ENCODE results near the gene OPCML. TPM values are rescaled to one million over a fixed set of nuclear protein-coding genes. Genes with fewer than 3 reads are reported as not detected.

OPCML gene
- total and polyA plus RNA-seq, 4 donors: under 0.01 to 0.01 TPM; not detected in 2

- no peak for TF ChIP-seq RAD21 (IDR thresholded peaks at IDR 0.05)
- no peak for TF ChIP-seq JUND (IDR thresholded peaks at IDR 0.05)
- TF ChIP-seq RXRA (IDR thresholded peaks at IDR 0.05): no peak
- TF ChIP-seq YY1 (IDR thresholded peaks at IDR 0.05): no peak
- no peak for TF ChIP-seq FOXA2 (IDR thresholded peaks at IDR 0.05)
Measured at GRCh38 chr11:132447761-132448160, 1084.5 kb downstream of the OPCML start (continued).

GRCh38 chr11:132445859-132446291 is 1086.4 kb downstream of the OPCML start:
- Histone ChIP-seq H3K27me3 (ENCODE audit: control insufficient read depth in 4 of 4, insufficient read depth in 4 of 4, low read length in 3 of 4) (no peaks in the 10 kb centered on the region), H3K9ac (ENCODE audit: low read depth in 1 of 2, low read length in 2 of 2) (no peak overlapping the region), H3K9me3 (ENCODE audit: control insufficient read depth in 4 of 4, low read length in 3 of 4) (no peaks in the 10 kb centered on the region), H3K36me3 (ENCODE audit: control insufficient read depth in 4 of 4, insufficient read depth in 3 of 4, low read depth in 1 of 4, low read length in 3 of 4) (no peaks in the 10 kb centered on the region), H3K4me3 (ENCODE audit: low read depth in 1 of 3, low read length in 3 of 3) (no peak overlapping the region), H3K27ac (ENCODE audit: low read depth in 1 of 2, low read length in 2 of 2) (no peak overlapping the region), H3K4me1 (ENCODE audit: control insufficient read depth in 4 of 4, insufficient read depth in 4 of 4, low read length in 3 of 4) (no peaks in the 10 kb centered on the region)
- DNase-seq (ENCODE audit: low spot score): no peak
- 58% methylated on average over 1 of the region's 1 CpG for WGBS
- TF ChIP-seq RXRA (IDR thresholded peaks at IDR 0.05) (no peak), MAX (IDR thresholded peaks at IDR 0.05) (no peak), REST (IDR thresholded peaks at IDR 0.05) (no peak), HNF4G (IDR thresholded peaks at IDR 0.05) (no peak), ZBTB33 (IDR thresholded peaks at IDR 0.05) (no peak), HNF4A (conservative IDR thresholded peaks at IDR 0.05) (no peak)

- no peak overlapping the region for H3K9ac ChIP-seq (ENCODE audit: low read depth in 1 of 2, low read length in 2 of 2)
- H3K4me1 ChIP-seq (ENCODE audit: control insufficient read depth in 4 of 4, insufficient read depth in 4 of 4, low read length in 3 of 4): no peaks in the 10 kb centered on the region
- no peak for DNase-seq (ENCODE audit: low spot score)
- no peaks in the 10 kb centered on the region for H3K27me3 ChIP-seq (ENCODE audit: control insufficient read depth in 4 of 4, insufficient read depth in 4 of 4, low read length in 3 of 4)
- TF ChIP-seq REST (IDR thresholded peaks at IDR 0.05) (no peak), SP1 (IDR thresholded peaks at IDR 0.05) (no peak), FOXA1 (IDR thresholded peaks at IDR 0.05) (no peak), HNF4G (IDR thresholded peaks at IDR 0.05) (no peak), FOXA2 (IDR thresholded peaks at IDR 0.05) (no peak), YY1 (IDR thresholded peaks at IDR 0.05) (no peak), CTCF (IDR thresholded peaks at IDR 0.05; ENCODE audit: low read depth, low read length, missing input control) (no peak), JUND (IDR thresholded peaks at IDR 0.05) (no peak), RAD21 (IDR thresholded peaks at IDR 0.05) (no peak), ZBTB33 (IDR thresholded peaks at IDR 0.05) (no peak), NR2F2 (IDR thresholded peaks at IDR 0.05) (no peak), MAX (IDR thresholded peaks at IDR 0.05) (no peak), RXRA (IDR thresholded peaks at IDR 0.05) (no peak), HNF4A (conservative IDR thresholded peaks at IDR 0.05) (no peak), ATF3 (IDR thresholded peaks at IDR 0.05) (no peak)
- H3K4me3 ChIP-seq (ENCODE audit: low read depth in 1 of 3, low read length in 3 of 3): no peak overlapping the region
- no peaks in the 10 kb centered on the region for H3K36me3 ChIP-seq (ENCODE audit: control insufficient read depth in 4 of 4, insufficient read depth in 3 of 4, low read depth in 1 of 4, low read length in 3 of 4)
- no peaks in the 10 kb centered on the region for H3K9me3 ChIP-seq (ENCODE audit: control insufficient read depth in 4 of 4, low read length in 3 of 4)
- H3K27ac ChIP-seq (ENCODE audit: low read depth in 1 of 2, low read length in 2 of 2): no peak overlapping the region
- WGBS: 88% methylated on average over 4 of the region's 4 CpGs
Measured at GRCh38 chr11:132444911-132445310, 1087.4 kb downstream of the OPCML start.
